Measurements from ENCODE around the gene EN2.

DNA sequence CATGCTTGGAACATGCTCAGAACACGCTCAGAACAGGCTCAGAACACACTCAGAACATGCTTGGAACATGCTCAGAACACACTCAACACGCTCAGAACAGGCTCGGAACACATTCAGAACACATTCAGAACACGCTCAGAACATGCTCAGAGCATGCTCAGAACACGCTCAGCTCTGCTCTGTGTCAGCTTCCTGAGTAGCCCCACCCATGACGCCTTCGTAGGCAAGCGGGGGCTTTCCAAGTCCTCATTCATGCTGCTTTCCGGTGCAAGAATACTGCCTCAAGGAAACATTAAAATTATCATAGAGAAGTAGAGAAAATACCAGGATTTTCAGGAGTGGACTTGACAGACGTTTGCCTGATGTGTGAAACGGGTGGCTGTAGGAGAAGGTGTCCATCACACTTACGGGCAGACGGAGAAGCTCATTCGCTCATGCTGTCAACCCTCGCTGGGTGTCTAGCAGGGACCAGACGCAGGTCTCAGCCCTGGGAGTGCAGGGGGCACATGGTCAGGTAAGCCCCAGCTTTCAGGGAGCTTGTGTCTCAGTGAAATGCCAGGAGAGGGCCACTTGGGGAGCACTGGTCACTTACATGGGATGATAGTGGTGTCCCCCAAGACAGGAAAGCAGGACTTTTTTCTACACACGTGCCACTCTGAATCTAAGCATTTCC, 24.7 kb downstream of the EN2 start:
- TF ChIP-seq EZH2phosphoT487 (IDR thresholded peaks at IDR 0.05; ENCODE audit: low read depth) = no peak
- TF ChIP-seq, protein P1, sequence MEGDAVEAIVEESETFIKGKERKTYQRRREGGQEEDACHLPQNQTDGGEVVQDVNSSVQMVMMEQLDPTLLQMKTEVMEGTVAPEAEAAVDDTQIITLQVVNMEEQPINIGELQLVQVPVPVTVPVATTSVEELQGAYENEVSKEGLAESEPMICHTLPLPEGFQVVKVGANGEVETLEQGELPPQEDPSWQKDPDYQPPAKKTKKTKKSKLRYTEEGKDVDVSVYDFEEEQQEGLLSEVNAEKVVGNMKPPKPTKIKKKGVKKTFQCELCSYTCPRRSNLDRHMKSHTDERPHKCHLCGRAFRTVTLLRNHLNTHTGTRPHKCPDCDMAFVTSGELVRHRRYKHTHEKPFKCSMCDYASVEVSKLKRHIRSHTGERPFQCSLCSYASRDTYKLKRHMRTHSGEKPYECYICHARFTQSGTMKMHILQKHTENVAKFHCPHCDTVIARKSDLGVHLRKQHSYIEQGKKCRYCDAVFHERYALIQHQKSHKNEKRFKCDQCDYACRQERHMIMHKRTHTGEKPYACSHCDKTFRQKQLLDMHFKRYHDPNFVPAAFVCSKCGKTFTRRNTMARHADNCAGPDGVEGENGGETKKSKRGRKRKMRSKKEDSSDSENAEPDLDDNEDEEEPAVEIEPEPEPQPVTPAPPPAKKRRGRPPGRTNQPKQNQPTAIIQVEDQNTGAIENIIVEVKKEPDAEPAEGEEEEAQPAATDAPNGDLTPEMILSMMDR (IDR thresholded peaks at IDR 0.05; ENCODE audit: low read depth, low read length) = no peak
